Activated CD8-positive, alpha-beta T cell treated with anti-CD3 and anti-CD28 coated beads for 36 hours (primary cell): Measurements from ENCODE around the gene PTPRS. TPM values are rescaled to one million over a fixed set of nuclear protein-coding genes. Genes with fewer than 3 reads are reported as not detected.

Experiments
- ATAC-seq: fragments of 200-7000 bp; cut with Tn5 transposase; one replicate; pipeline ENCODE4 v1.10.0; 2021; ENCODE audit warnings: mild to moderate bottlenecking, moderate library complexity
- CTCF ChIA-PET: fragments of 350-600 bp; sonication (Branson Sonifier 250); formaldehyde crosslinking; loops from one replicate; lab custom pipeline; 2021; ENCODE audit warnings: antibody characterized with exemption; lab: Charles Lee
- POLR2A ChIA-PET: fragments of 350-600 bp; sonication (Branson Sonifier 250); formaldehyde crosslinking; loops from one replicate; lab custom pipeline; 2021; ENCODE audit warnings: antibody characterized with exemption; lab: Charles Lee
- DNase-seq: peaks from one replicate; pipeline ENCODE4 v3.0.0-alpha.2; 2020
- H3K27ac Mint-ChIP-seq: one replicate; pipeline ENCODE4 v1.8.0; 2021; ENCODE audit warnings: mild to moderate bottlenecking, mixed read lengths
- H3K27me3 Mint-ChIP-seq: one replicate; pipeline ENCODE4 v1.8.0; 2021; ENCODE audit warnings: mixed read lengths
- H3K36me3 Mint-ChIP-seq: one replicate; pipeline ENCODE4 v1.8.0; 2021; ENCODE audit warnings: low read depth, mixed read lengths
- H3K4me1 Mint-ChIP-seq: one replicate; pipeline ENCODE4 v1.8.0; 2021; ENCODE audit warnings: low read depth, mixed read lengths
- H3K4me3 Mint-ChIP-seq: one replicate; pipeline ENCODE4 v1.8.0; 2021; ENCODE audit warnings: mild to moderate bottlenecking, moderate library complexity, mixed read lengths
- H3K9me3 Mint-ChIP-seq: one replicate; pipeline ENCODE4 v1.8.0; 2021; ENCODE audit warnings: mixed read lengths
- intact Hi-C: fragments of 100-400 bp; cut with micrococcal nuclease; formaldehyde crosslinking; loops from one replicate; pipeline ENCODE4 v1.10.0; 2022
- total RNA-seq, 2 experiments: library from RNA; stranded (reverse); gene quantifications; one replicate each; pipeline ENCODE4 v1.2.3, GENCODE V29; 2021
- TF ChIP-seq, protein P1 (sequence below): fragments of 200-600 bp; IDR thresholded peaks from one replicate; pipeline ENCODE4 v1.8.0; 2022; ENCODE audit warnings: antibody characterized with exemption, mild to moderate bottlenecking

Gene PTPRS
- total RNA-seq, 2 experiments from 2014 or later = 2.6 to 2.8 TPM

DNA sequence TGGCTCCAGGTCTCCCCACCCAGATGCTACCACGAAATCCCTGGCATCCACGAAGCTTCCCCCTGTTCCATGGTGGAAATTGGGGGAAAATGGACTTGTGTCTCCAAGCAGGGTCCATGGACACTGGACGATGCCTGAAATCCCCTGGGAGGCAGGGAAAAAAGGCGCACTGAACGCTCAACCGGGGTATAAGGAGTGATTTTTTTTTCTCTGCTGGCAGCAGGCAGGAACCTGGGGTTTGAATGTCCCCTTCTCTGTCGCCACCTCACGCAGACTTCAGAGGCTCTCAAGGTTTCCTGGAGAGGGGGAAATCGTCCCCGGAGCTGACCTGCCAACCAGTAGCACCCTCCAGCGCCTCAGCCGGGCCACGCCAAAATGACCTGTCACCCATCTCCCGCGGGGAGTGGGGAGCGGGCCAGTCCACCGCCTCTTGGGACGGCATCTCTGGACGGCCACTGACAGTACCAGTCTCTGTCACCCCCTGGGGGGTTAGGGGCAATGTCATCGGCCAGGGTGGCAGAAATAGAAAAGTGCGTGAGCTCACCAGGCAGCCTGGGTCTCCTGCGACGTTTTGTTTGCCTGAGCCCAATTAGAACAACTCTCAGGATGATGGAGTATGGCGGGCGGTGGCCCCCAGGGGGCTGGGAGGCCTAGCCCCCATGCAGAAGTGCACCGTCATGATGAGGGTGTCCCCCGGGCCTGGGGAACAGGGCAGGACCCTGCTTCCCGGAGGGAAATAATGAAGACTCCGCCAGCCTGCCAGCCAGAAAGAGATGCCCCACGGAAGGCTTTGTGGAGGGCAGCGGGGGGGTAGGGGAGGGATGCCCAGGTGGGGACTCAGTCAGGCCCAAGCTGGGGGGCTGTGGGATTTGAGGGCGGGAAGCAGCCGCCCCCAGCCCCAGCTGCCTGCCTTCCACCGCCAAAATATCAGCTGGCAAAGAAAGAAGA is 2.6 kb downstream of the PTPRS start:
- H3K4me1 Mint-ChIP-seq = peaks cover 10% of the 10 kb centered on the region
- intact Hi-C loops = no loop called here
- no peak for ATAC-seq
- H3K4me3 Mint-ChIP-seq = no peak overlapping the region
- CTCF ChIA-PET = interaction anchor here (1.2 to 1.3 kb wide), 2 partner anchors 9 to 289 kb away, joined by 3 read pairs; no protein-coding TSS in a partner anchor
- DNase-seq = no peak
- no peaks in the 10 kb centered on the region for H3K36me3 Mint-ChIP-seq
- TF ChIP-seq, protein P1, sequence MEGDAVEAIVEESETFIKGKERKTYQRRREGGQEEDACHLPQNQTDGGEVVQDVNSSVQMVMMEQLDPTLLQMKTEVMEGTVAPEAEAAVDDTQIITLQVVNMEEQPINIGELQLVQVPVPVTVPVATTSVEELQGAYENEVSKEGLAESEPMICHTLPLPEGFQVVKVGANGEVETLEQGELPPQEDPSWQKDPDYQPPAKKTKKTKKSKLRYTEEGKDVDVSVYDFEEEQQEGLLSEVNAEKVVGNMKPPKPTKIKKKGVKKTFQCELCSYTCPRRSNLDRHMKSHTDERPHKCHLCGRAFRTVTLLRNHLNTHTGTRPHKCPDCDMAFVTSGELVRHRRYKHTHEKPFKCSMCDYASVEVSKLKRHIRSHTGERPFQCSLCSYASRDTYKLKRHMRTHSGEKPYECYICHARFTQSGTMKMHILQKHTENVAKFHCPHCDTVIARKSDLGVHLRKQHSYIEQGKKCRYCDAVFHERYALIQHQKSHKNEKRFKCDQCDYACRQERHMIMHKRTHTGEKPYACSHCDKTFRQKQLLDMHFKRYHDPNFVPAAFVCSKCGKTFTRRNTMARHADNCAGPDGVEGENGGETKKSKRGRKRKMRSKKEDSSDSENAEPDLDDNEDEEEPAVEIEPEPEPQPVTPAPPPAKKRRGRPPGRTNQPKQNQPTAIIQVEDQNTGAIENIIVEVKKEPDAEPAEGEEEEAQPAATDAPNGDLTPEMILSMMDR = no peak
- no peaks in the 10 kb centered on the region for H3K9me3 Mint-ChIP-seq
- no peak overlapping the region for H3K27ac Mint-ChIP-seq
- peaks cover 56% of the 10 kb centered on the region for H3K27me3 Mint-ChIP-seq
- POLR2A ChIA-PET = no interaction called here

DNA sequence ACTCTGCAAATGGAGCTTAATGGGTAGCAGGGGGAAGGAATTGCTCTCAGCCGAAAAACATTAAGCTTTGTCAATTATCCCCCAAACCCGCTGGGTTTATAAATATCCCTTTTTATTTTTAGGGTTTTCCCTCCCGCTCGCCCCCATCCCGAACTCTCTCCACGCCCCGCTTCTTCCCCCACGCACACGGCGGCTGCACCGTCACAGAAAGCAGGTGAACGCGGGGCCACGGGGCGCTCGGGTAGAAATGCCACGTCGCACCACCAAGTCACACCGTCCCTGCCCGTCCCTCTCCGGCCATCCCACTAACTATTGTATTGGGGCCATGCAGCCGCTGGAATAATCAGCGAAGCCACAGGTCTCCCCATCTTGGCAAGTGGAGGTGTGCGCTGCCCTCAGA is 3.5 kb downstream of the PTPRS start:
- Mint-ChIP-seq H3K9me3 (no peaks in the 10 kb centered on the region), H3K4me3 (no peak overlapping the region), H3K27me3 (peaks cover 56% of the 10 kb centered on the region), H3K4me1 (peaks cover 10% of the 10 kb centered on the region), H3K36me3 (no peaks in the 10 kb centered on the region), H3K27ac (no peak overlapping the region)
- intact Hi-C loops = no loop called here
- ChIA-PET CTCF (interaction anchor here (1.2 to 1.4 kb wide), 2 partner anchors 16 to 288 kb away, joined by 3 read pairs; no protein-coding TSS in a partner anchor), POLR2A (no interaction called here)
- no peak for DNase-seq
- ATAC-seq = no peak
- TF ChIP-seq, protein P1 = no peak

DNA sequence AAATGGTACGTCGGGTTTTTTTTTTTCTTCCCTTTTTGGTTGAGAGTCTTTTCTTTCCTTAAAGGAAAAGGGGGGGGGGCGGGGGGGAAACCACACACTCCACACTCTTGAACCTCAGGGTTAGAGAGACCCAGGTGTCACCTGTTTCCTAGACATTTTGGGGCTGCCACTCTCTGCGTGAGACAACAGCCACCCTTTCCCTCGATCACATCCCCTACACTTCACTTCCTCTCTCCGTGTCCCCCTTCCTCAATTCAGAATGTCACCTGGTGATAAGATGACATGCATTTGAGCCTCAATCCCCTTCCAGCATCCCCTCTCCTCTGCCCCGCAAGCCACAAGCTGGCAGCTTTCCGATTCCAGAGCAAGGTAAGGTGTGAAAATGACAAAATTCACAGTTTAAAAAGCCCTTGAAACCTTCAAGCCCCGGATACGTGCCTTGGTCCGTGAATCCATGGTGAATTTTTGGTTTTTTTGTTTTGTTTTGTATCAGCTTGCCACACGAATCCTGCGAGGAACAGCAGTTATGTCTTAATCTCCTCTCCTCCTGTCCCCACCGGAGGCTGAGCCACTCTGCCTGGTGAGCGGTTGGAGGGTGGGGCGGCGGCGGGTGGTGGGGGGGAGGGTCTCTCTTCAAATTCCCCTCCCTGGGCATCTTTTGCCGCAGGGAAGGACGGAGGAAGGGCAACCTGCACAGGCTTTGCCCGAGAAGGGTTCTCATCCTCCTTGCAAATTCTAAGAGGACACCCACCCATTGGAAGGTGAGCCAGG is 4.2 kb downstream of the PTPRS start:
- Mint-ChIP-seq H3K4me1 (peaks cover 10% of the 10 kb centered on the region), H3K27ac (no peak overlapping the region), H3K36me3 (no peaks in the 10 kb centered on the region), H3K27me3 (peaks cover 51% of the 10 kb centered on the region), H3K4me3 (no peak overlapping the region), H3K9me3 (no peaks in the 10 kb centered on the region)
- intact Hi-C loops = no loop called here
- DNase-seq (no peak), ATAC-seq (no peak)
- TF ChIP-seq, protein P1 = no peak
- POLR2A ChIA-PET = no interaction called here
- CTCF ChIA-PET = interaction anchor here (1.4 kb wide), 1 partner anchor 15 kb away, joined by 3 read pairs; no protein-coding TSS in a partner anchor

DNA sequence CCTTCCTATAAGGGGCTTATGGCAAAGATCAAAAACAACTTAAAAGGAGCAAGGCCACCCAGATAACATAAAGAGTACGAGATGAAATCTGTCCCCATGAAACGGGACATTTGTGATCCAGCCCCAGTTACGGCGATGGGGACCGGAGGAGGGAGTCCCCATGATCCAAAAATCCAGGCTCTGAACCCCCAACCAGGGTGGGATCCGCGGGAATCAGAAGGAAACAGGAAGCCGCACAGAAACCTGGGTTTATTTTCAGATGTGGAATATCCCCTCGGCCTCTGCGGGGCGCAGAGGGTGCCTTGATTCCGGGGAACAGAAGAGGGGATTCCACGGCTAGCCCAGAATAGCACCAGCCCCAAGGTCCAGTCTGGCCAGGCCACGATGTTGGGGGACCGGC is 5.0 kb downstream of the PTPRS start:
- Mint-ChIP-seq H3K9me3 (no peaks in the 10 kb centered on the region), H3K4me1 (peaks cover 10% of the 10 kb centered on the region), H3K27ac (no peak overlapping the region), H3K4me3 (no peak overlapping the region), H3K27me3 (peaks cover 48% of the 10 kb centered on the region), H3K36me3 (no peaks in the 10 kb centered on the region)
- TF ChIP-seq, protein P1 = no peak
- intact Hi-C loops = no loop called here
- ATAC-seq (no peak), DNase-seq (no peak)
- POLR2A ChIA-PET = no interaction called here
- CTCF ChIA-PET = no interaction called here
